SIG-M5 treated with dmso at 0.1 percent for 504 hours (cell line): ENCODE results near the gene DEFB131A.
A peak's percentile ranks its signal among the peaks of the same experiment; 100 is the strongest.
"Not testable (repeated sequence)": the region's sequence is repeated elsewhere in the genome, so short reads cannot be mapped to it uniquely, and the experiment has no call there.

ENCODE experiments used
- DNase-seq: peaks from one replicate; lab custom pipeline; 2025; ENCODE audit not compliant: unreplicated experiment; lab: John Stamatoyannopoulos, UW

Gene DEFB131A

DNA sequence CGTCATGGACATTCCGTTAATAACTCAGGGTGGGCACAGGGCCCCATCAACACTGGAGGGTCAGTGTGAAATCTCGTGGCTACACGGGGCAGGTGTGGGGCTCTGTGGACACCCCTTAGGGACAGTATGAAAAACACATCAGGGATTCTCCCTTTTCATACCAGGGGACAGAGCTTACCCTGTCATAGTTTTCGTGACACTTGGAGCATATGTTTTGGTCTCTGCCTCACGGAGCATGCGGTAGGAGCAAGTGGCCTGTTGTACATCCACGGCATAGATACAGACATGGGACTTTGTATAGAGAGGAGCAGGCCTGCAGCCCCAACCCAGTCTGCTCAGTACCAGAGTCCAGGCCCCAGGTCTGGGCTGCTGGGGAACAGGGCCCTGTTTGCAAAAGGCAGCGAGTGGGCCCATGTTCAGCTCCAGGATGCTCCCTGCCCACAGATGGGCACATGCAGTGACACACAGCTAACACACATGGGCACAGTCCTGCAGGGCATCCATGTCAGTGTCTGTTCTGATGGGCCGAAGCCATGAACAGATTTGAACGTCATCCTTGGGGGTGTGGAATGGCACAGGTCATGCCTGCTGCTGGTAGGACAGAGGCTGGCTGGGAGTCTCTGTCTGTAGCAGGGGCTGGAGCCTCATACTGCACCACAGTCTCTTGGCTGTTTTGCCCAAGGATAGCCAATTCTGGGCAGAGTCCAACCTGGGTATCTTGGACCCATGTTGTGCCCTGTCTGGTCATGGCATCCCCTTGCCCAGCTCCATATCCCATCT is 50.2 kb downstream of the DEFB131A start:
- DNase-seq = not testable (repeated sequence)

DNA sequence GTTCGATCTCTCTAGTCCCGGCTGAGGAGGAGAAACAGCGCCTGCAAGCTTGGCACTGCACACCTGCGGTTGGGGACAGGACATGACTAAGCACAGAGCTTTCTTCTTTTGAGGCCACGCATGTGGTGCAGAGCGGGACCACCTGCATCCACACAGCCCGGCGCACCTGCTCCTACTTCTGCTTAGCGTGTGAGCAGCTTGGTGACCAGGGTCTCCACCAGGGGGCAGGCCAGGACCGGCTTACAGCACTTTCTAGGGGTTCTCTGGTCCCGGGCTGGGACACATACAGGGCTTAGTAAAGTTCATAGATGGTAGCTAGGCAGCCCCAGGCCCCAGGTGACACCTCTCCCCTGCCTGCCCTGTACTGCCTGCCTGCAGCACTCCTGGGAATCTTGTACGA is 51.2 kb downstream of the DEFB131A start:
- DNase-seq = peak; percentile 0

DNA sequence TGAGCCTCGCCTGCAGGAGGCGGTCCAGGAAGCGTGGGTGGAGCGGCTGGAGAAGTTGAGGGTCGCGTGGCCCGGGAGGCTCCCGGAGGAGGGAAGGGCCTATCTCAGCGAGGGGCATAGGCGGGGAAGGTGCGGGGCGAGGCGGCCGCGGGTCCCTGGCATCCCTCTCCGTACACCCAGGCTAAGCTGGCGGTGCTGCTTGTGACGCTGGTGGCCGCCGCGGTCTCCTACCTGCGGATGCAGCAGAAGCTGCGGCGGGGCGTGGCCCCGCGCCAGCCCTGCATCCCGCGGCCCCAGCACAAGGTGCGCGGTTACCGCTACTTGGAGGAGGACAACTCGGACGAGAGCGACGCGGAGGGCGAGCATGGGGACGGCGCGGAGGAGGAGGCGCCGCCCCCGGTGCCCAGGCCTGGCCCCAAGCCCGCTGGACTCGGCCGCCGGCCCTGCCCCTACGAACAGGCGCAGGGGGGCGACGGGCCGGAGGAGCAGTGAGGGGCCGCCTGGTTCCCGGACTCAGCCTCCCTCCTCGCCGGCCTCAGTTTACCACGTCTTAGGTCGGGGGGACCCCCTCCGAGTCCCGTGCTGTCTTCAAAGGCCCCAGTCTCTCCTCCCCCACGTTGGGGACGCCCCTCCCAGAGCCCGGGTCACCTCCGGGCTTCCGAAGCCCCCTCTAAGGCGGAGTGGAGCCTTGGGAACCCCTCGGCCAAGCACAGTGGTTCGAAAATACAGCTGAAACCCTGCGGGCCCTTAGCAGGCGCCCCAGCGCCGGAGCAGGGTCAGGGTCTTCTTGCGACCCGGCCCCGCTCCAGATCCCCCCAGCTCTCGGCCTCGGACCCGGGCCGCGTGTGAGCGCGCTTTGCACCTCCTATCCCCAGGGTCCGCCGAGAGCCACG is 53.6 kb downstream of the DEFB131A start:
- DNase-seq = not testable (repeated sequence)

DNA sequence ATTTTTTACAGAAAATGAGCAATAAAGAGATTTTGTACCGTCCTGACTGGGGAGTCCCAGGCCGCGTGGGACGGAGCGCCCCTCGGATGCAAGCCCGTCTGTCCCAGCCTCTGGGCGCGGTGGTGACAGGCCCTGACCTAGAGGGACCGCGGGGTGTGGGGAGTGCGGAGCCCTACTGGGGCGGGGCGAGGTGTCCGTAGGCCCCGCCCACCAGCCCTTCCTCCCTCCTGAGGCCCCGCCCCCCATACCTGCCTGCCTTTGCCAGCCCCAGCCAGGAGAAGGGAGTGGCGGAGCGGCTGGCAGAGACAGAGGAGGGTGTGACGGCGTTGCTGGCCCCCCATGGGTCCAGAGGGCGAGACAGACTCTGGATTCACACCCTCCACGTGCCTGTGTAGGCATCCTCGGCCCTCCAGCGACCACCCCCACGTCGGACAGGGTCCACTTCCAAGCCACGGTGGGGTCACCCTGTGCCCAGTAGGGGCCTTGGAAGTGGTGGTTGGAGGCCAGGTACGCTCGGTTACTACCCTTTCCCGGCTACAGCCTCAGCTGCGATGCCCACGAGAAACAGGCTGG is 54.3 kb downstream of the DEFB131A start:
- DNase-seq = not testable (repeated sequence)

DNA sequence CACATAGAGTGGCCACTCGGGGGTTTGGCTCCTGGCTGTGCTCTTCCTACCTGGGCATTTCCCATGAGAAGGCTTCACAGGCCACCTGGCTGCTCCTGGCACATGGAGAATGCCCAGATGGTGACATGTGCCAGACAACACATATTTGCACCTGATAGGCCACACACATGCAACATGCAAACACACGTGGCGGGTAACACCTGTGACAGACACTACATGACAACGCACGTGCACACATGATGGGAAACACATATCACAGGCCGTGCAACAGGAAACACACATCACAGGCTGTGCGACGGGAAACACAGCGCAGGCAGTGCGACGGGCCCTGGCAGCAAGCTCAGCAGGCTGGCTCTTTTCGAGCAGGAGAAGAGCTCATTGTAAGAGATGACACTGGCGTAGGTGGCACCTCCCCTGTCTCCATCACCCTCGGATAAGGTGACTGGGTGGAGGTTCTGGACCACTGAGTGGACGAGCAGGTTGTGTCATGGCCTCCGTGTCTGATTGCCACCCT is 55.8 kb downstream of the DEFB131A start:
- not testable (repeated sequence) for DNase-seq
